Tibial artery (tissue), 4 donors: ENCODE measurements around the gene LRRC18.

ENCODE experiments used
- DNase-seq, 2 donors: peaks; one replicate each; pipeline ENCODE4 v3.0.0-alpha.2; 2019
- H3K27ac ChIP-seq, 2 donors: fragments of 200-600 bp; sonication (generic) in 1 of 2; 1 replicate in 1 of 2; 2 replicates in 1 of 2; pipeline ENCODE4 v1.5.1; 2018 to 2019; ENCODE audit warnings: mild to moderate bottlenecking in 1 of 2
- H3K27me3 ChIP-seq, 2 donors: fragments of 200-600 bp; sonication (generic) in 1 of 2; one replicate each; pipeline versions ENCODE4 v1.5.1 to v1.6.0; 2016 to 2019
- H3K36me3 ChIP-seq, 3 donors: fragments of 200-600 bp; sonication (generic) in 2 of 3; one replicate each; pipeline ENCODE4 v1.5.1; 2016 to 2019; ENCODE audit warnings: mild to moderate bottlenecking in 2 of 3
- H3K4me1 ChIP-seq, 4 donors: fragments of 200-600 bp; sonication (generic) in 2 of 4; 1 replicate in 3 of 4; 2 replicates in 1 of 4; pipeline ENCODE4 v1.5.1; 2016 to 2019
- H3K4me3 ChIP-seq, 2 donors: fragments of 200-600 bp; sonication (generic) in 1 of 2; 1 replicate in 1 of 2; 2 replicates in 1 of 2; pipeline ENCODE4 v1.5.1; 2018 to 2019; ENCODE audit warnings: mild to moderate bottlenecking in 2 of 2
- H3K9me3 ChIP-seq, 3 donors: fragments of 200-600 bp; sonication (generic) in 1 of 3; one replicate each; pipeline ENCODE4 v1.5.1; 2016 to 2019
- CTCF ChIP-seq, 2 experiments: fragments of 200-600 bp in 1 of 2; fragments of 450-650 bp in 1 of 2; IDR thresholded peaks; one replicate each; pipeline ENCODE4 v1.5.1; 2017 to 2019; ENCODE audit warnings: antibody characterized with exemption in 2 of 2, mild to moderate bottlenecking in 1 of 2, moderate library complexity in 1 of 2
- intact Hi-C: fragments of 100-400 bp; cut with DNase I; formaldehyde crosslinking; loops from one replicate; pipeline ENCODE4 v1.15.0; 2023; ENCODE audit warnings: low total_unique reads

Gene LRRC18

GRCh38 chr10:48946332-48946731 is 6.7 kb upstream of the LRRC18 start:
- no peaks in the 10 kb centered on the region for H3K9me3 ChIP-seq
- DNase-seq, result no peak
- H3K27me3 ChIP-seq, result no peaks in the 10 kb centered on the region
- no peak overlapping the region for H3K4me3 ChIP-seq
- intact Hi-C loops, result no loop called here
- H3K36me3 ChIP-seq, result no peaks in the 10 kb centered on the region
- no peak overlapping the region for H3K27ac ChIP-seq
- no peak for TF ChIP-seq CTCF (IDR thresholded peaks at IDR 0.05)
- H3K4me1 ChIP-seq, result no peaks in the 10 kb centered on the region

- Histone ChIP-seq H3K4me1 (no peaks in the 10 kb centered on the region), H3K4me3 (no peak overlapping the region), H3K9me3 (no peaks in the 10 kb centered on the region), H3K27me3 (no peaks in the 10 kb centered on the region), H3K36me3 (no peaks in the 10 kb centered on the region), H3K27ac (no peak overlapping the region)
- TF ChIP-seq CTCF (IDR thresholded peaks at IDR 0.05), result no peak
- peak in 1 of 2 donors; percentile 16 for DNase-seq
- intact Hi-C loops, result no loop called here
Observed at GRCh38 chr10:48945441-48946130, 5.9 kb upstream of the LRRC18 start.

GRCh38 chr10:48944171-48944570 is 4.5 kb upstream of the LRRC18 start:
- no peaks in the 10 kb centered on the region for H3K36me3 ChIP-seq

GRCh38 chr10:48943096-48943495 is 3.5 kb upstream of the LRRC18 start:
- Histone ChIP-seq H3K36me3 (no peaks in the 10 kb centered on the region), H3K27me3 (no peaks in the 10 kb centered on the region), H3K4me1 (no peaks in the 10 kb centered on the region), H3K4me3 (no peak overlapping the region), H3K27ac (no peak overlapping the region), H3K9me3 (no peaks in the 10 kb centered on the region)
- intact Hi-C loops, result no loop called here
- DNase-seq, result no peak
- no peak for TF ChIP-seq CTCF (IDR thresholded peaks at IDR 0.05)

More at GRCh38 chr10:48944171-48944570, 4.5 kb upstream of the LRRC18 start:
- peak in 1 of 2 donors; percentile 29 for DNase-seq
- no peak overlapping the region for H3K27ac ChIP-seq
- no peaks in the 10 kb centered on the region for H3K9me3 ChIP-seq
- no peak overlapping the region for H3K4me3 ChIP-seq
- no peaks in the 10 kb centered on the region for H3K27me3 ChIP-seq
- no peaks in the 10 kb centered on the region for H3K4me1 ChIP-seq
- intact Hi-C loops, result no loop called here
- no peak for TF ChIP-seq CTCF (IDR thresholded peaks at IDR 0.05)

- no peaks in the 10 kb centered on the region for H3K4me1 ChIP-seq
- no peak for TF ChIP-seq CTCF (IDR thresholded peaks at IDR 0.05)
- no peak overlapping the region for H3K27ac ChIP-seq
- H3K4me3 ChIP-seq, result no peak overlapping the region
- H3K9me3 ChIP-seq, result no peaks in the 10 kb centered on the region
- DNase-seq, result no peak
- no peaks in the 10 kb centered on the region for H3K27me3 ChIP-seq
- intact Hi-C loops, result no loop called here
- no peaks in the 10 kb centered on the region for H3K36me3 ChIP-seq
Observed at GRCh38 chr10:48941427-48942075, 1.9 kb upstream of the LRRC18 start.
